Limb (tissue), 2 donors: ENCODE data around the gene NFATC2IP.
"Not testable (repeated sequence)": the region's sequence is repeated elsewhere in the genome, so short reads cannot be mapped to it uniquely, and the experiment has no call there.

ENCODE experiments used
- DNase-seq, 2 donors: peaks; one replicate each; pipeline ENCODE4 v3.0.0-alpha.2; 2016; ENCODE audit errors: extremely low spot score in 2 of 2

Gene NFATC2IP

DNA sequence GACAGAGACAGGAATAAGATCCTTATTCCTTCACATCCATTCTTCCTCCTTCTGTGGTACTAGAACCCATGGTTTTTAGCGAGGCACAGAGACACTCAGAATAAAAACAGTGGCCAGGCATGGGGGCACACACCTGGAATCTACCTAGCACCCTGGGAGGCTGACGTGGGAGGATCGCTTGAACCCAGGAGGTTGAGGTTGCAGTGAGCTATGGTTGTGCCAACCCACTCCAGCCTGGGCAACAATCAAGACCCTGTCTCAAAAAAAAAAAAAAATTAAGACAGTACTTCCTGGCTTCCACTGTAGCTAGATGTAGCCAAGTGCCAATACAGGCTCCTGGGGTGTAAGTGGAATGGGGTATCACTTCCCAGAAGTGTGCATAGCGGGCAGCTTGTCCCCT, 16.4 kb downstream of the NFATC2IP start:
- DNase-seq: no peak

DNA sequence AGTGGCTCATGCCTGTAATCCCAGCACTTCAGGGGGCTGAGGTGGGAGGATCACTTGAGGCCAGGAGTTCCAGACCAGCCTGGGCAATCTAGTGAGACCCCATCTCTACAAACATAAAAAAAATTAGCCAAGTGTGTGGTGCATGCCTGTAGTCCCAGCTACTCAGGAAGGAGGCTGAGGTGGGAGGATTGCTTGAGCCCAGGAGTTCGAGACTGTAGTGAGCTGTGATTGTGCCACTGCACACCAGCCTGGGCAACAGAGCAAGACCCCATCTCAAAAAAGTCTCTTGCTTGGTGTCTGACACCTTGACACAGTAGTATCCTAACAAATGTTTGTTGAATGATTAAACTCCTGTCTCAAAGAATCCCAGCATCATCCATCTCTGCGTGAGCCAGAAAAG, 19.0 kb downstream of the NFATC2IP start:
- not testable (repeated sequence) for DNase-seq

DNA sequence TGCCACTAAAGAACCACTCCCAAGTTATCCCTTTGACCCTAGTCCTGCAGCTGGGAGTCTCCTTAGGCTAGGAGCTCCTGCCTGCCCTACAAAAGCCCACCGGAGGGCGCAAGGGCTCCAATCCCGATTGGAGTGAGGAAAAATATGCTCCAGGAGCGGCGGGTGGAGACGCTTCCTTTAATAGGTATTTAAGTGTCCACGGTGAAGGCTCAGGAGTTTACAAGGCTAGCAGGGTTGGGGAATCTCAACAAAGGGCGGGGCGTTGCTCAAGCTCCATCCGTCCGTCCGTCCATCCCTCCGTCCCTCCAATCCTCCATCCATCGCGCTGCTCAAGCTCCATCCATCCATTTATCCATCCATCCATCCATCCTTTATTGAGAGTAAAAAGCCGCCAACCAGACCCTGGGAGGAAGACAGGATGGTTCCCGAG, 23.3 kb downstream of the NFATC2IP start:
- DNase-seq: peak; percentile 53 to 76

DNA sequence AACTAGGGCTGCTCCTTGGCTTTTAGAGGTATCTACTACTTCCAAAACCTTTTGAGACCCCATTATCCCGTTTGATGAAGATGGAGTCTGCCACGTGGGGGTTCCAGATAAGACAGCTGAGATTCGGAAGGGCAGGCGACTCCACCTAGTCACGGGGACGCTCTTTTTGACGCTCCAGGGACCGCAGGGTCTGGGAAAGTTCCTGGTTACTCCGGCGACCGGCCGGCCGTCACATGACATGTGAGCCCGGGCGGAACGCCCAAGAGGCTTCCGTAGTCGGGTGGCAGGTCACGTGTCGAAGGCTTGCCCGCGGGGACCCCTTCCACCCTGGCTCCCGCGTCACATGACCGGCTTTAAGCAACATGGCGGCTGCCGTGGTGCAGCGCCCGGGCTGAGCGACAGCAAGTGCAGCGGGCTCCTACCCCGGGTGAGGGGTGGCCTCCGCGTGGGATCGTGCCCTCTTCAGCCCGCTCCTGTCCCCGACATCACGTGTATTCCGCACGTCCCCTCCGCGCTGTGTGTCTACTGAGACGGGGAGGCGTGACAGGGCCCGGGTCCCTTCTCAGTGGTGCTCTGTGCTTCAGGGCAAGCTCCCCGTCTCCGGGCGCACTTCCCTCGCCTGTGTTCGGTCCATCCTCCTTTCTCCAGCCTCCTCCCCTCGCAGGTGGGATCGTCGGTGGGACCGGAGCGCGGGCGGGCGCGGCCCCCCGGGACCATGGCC, 23.9 kb downstream of the NFATC2IP start, which contains the start of gene SPNS1:
Gene SPNS1, plus strand, starts transcription at position 342 of the 721 bp plus-strand sequence. Its CDS starts 374 bp downstream, at position 716.
- peak; percentile 96 to 97 for DNase-seq

DNA sequence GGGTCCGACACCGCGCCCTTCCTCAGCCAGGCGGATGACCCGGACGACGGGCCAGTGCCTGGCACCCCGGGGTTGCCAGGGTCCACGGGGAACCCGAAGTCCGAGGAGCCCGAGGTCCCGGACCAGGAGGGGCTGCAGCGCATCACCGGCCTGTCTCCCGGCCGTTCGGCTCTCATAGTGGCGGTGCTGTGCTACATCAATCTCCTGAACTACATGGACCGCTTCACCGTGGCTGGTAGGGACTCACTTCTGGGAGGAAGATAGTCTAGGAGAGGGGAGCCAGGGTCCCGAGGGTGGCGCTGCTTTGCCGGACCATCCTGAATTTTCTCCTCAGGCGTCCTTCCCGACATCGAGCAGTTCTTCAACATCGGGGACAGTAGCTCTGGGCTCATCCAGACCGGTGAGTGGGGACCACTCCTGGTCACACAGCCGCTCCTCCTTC, 24.4 kb downstream of the NFATC2IP start:
- no peak for DNase-seq

DNA sequence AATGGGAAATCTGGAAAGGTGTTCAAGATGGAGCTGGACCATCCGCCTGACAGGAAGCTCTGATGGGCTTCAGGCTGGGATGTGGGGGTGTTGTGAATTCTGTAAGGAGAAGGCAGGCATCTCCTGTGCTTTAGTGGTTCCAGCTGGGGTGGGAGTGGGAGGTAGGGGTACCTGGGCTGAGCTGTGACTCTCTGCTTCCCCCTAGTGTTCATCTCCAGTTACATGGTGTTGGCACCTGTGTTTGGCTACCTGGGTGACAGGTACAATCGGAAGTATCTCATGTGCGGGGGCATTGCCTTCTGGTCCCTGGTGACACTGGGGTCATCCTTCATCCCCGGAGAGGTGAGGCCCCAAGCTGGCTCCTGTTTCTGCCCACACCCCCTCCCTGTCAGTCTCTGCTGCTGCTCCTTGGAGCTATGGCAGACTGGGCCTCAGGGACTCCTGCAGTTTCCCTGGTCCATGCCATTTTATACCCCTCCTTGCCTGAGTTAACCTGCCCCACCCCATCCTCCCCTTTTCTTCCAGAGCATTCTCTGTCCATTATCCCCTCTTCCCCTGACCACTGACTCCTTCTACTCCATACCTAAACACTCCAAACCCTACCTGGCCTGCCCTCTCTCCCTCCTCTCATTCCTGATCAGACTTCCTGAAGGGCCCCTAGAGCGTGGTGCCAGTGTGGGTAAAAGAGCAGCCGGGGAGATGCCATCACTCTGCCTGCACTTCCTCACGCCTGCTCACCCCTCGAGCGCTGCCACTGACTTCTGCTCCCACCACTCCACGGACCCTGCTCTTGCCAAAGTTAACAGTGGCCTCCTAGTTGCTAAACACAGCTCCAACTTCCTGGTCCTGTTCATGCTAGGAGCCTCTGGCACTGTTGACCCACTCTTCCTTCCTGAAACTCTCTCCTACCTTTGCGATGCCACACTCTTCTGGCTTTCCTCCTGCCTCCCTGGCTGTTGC, 27.2 kb downstream of the NFATC2IP start:
- no peak for DNase-seq

DNA sequence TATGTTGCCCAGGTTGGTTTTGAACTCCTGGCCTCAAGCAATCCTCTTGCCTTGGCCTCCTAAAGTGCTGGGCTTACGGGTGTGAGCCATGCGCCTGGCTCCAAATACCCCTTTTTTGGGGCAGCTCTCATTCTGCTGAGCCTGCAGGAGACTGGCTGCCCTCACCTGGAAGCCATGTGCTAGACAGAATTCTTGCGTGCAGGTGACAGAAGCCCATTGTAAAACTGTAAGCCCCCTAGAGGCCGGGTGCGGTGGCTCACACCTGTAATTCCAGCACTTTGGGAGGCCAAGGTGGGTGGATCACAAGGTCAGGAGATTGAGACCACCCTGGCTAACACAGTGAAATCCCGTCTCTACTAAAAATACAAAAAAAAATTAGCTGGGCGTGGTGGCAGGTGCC, 29.6 kb downstream of the NFATC2IP start:
- not testable (repeated sequence) for DNase-seq

DNA sequence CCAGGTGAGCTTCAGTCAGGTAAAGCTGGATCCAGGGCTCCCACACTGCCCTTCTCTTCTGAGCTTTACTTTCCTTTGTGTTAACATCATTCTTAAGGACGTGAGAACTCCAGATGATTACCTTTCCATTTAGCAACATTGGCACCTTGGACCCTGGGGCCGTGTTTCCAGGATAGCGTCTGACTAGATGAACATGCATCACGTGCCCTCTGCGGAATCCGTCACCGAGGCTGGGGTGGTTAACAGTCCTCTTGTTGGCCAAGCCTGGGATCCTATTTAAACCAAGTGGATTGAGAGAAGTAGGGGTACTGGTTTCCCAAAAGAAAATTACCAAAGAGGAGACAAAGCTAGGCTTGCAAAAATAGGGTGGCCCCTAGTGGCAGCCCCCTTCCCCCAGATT, 30.2 kb downstream of the NFATC2IP start:
- DNase-seq: no peak

DNA sequence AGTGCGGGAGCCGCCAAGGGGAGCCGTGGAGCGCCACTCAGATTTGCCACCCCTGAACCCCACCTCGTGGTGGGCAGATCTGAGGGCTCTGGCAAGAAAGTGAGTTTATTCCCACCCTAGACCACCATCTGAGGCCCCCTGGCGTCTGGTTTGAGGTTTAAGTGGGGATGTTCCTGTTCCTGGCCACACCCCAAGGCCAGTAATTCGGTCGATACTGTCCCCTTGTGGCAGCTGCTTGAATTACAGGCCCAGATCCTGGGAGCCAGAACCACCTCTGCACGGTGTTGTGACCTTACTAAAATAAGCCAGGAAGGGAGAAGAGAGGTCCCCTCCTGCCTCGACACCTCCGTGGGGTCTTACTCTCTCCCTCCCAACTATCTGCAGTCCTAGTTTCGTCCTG, 30.8 kb downstream of the NFATC2IP start:
- DNase-seq: no peak

DNA sequence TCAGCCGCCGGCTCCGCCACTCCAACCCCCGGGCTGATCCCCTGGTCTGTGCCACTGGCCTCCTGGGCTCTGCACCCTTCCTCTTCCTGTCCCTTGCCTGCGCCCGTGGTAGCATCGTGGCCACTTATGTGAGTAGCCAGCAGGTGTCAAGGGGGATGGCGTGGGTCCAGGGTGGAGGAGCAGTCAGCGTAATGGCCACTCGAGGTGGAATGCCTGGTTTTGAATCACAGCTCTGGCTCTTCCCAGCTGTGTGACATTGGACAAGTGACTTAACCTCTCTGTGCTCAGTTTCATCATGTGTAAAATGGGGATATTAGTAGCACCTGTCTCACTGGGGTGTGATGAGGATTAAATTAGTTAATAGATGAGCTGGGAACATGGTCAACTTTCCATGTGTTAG, 31.7 kb downstream of the NFATC2IP start:
- DNase-seq: no peak

DNA sequence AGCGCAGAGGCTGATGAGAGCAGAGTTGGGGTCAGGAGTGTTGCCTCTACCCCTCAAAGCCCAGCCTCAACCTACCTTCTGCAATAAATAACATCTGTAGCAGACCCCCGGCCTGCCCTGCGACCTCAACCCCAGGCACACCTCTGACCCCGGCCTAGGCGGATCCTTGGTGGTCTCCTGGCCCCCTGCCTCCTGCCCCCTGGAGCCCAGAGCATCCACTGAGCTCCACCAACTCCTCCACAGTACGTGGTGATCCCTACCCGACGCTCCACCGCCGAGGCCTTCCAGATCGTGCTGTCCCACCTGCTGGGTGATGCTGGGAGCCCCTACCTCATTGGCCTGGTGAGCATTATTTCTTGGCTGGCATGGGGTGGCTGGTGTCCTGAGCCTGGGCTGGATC, 32.2 kb downstream of the NFATC2IP start:
- DNase-seq: no peak

DNA sequence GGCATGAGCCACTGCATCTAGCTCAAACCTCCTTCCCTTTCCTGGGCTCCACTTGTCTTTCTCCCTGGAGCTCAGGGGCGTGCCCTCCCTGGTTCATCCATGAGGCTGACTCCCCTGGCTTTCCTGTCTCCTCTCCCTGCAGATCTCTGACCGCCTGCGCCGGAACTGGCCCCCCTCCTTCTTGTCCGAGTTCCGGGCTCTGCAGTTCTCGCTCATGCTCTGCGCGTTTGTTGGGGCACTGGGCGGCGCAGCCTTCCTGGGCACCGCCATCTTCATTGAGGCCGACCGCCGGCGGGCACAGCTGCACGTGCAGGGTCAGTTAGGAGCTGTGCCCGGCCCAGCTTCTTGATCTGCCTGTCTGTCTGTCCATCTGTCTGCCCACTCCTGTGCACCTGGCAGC, 32.9 kb downstream of the NFATC2IP start:
- no peak for DNase-seq

DNA sequence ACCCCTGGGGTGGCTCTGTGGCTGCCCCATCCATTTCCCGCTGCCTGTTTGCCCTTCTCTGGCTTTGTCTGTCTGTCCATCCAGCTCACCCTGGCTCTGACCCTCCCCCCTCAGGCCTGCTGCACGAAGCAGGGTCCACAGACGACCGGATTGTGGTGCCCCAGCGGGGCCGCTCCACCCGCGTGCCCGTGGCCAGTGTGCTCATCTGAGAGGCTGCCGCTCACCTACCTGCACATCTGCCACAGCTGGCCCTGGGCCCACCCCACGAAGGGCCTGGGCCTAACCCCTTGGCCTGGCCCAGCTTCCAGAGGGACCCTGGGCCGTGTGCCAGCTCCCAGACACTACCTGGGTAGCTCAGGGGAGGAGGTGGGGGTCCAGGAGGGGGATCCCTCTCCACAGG, 33.4 kb downstream of the NFATC2IP start:
- no peak for DNase-seq

DNA sequence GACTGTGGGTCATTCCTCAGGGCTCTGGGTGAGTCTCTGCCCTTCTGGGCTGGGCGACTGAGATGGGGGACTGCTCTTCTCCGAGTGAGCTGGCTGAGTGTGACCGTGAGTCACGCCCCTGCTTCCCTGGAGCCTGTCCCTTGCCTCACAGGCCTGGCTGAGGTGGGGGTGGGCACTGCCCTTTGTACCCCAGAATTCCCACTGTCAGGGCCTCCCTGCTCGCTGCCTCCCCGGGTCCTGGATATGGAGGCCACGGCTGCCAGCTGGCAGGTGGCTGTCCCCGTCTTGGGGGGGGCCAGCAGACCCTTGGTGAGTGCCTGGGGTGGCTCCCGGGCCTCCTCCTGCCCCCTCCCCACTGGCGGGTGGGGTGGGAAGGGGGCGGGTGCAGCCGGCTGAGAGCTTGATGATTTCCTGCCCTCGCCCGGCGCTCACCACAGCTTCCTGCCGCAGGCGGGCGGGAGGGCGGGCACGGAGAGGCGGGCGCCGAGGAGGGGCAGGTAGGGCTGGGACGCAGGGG, 33.9 kb downstream of the NFATC2IP start, which contains the start of gene LAT:
Gene LAT, plus strand, starts transcription at position 434 of the 517 bp plus-strand sequence. CDS start 366 bp downstream, outside the sequence.
- no peak for DNase-seq

DNA sequence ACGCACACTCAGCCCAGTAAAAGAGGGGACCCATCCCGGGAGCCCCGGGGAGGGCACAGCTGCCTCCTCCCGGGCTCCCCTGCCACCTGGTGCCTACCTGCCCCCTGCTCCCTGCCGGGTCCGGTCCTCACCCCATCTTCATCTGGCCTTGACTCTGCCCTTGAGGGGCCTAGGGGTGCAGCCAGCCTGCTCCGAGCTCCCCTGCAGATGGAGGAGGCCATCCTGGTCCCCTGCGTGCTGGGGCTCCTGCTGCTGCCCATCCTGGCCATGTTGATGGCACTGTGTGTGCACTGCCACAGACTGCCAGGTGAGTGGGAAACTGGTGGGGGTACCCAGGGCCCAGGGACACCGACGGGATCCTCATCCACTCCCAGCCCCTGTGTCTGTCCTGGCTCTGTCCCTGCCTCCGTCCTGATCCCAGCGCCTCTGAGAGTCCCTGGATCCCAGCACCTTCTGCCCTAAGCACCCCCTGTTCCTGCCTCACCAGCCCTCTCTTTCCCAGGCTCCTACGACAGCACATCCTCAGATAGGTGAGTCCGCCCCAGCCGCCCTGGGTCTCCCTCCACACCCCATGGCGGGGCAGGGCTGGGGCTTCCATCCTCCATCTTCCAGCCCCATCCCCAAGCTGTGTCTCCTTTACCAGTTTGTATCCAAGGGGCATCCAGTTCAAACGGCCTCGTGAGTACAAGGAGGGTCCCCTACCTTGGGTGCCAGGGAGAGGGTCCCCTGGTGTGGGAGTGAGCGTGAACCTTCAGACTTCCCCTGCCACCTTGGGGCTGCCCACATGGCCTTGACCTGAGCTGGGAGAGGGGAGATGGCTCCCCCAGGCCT, 34.7 kb downstream of the NFATC2IP start:
- DNase-seq: no peak

DNA sequence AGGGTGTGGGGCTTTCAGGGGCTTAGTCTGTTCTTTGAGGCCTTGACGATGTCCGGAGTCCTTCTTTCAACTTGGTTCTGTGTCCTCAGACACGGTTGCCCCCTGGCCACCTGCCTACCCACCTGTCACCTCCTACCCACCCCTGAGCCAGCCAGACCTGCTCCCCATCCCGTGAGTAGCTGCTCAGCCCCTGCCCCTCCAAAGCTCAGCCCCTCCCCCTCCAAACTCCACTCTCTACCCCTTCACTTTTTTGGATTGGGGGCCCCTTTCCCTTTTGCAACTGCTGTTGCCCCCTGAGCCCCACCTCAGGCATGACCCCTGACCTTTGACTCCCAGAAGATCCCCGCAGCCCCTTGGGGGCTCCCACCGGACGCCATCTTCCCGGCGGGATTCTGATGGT, 35.3 kb downstream of the NFATC2IP start:
- no peak for DNase-seq

DNA sequence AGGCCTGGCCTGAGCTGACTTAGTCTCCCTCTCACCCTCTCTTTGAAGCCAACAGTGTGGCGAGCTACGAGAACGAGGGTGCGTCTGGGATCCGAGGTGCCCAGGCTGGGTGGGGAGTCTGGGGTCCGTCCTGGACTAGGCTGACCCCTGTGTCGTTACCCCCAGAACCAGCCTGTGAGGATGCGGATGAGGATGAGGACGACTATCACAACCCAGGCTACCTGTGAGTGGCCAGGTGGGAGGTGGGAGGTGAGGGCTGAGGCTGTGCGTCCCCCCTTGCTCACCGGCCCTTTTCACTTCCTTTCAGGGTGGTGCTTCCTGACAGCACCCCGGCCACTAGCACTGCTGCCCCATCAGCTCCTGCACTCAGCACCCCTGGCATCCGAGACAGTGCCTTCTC, 35.8 kb downstream of the NFATC2IP start:
- DNase-seq: no peak

DNA sequence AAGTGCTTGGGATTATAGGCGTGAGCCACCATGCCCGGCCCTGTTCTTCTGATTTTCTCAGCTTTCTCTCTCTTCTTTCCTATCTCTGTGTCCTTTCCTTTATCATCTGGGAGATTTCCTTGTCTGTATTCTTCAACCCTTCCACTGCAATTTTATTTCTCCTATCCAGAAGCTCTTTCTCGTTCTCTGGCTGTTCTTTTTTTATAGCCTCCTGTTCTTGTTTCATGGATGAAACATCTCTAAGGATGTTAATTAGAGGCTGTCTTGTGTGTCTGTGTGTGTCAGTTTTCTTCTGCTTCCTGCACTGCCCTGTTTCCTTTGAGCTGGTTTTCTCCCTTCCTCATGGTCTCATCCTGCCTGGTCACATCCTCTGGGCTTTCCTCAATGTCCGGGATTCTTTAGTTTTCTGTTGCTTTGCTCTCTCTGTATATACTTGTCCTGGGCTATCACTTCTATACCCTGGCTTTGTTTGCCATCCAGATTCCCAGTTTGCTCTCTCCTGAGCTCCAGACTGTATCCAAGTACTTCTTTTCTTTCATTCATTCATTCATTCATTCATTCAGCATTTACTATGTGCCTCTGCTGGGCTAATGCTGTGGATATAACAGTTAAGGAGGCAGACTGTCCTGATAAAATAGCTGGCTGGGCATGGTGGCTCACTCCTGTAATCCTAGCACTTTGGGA, 36.6 kb downstream of the NFATC2IP start:
- DNase-seq: no peak

DNA sequence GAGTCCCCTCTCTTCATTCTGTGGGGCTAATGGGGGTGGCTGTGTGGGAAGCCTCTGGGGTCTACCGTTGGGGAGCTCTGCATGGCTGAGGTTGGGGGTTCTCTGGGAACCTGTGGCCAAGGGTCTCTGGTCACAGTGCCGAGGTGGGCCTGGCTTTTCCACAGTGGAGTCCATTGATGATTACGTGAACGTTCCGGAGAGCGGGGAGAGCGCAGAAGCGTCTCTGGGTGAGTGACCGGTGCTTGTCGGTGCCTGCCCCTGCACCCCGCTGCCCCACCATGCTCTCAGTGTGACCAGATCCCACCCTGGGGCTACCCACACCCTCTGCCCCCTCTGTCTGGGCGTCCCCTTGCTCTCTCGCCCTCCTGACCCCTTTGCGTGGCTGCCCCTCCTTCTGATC, 38.6 kb downstream of the NFATC2IP start:
- no peak for DNase-seq

DNA sequence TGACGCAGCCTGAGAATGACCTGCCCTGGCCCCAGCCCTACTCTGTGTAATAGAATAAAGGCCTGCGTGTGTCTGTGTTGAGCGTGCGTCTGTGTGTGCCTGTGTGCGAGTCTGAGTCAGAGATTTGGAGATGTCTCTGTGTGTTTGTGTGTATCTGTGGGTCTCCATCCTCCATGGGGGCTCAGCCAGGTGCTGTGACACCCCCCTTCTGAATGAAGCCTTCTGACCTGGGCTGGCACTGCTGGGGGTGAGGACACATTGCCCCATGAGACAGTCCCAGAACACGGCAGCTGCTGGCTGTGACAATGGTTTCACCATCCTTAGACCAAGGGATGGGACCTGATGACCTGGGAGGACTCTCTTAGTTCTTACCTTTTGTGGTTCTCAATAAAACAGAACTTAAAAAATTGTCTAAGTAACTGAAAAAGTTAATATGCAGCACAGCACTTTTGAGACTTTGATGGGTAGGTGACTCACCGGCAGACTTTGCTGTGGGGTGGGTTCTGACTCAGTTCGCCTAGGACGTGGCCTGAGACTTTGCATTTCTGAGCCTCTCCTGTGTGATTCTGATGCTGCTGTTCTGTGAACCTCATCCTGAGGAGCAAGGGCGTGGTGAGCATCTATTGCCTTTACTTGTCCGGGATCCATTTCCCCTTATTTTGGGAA, 39.8 kb downstream of the NFATC2IP start:
- DNase-seq: no peak
